HG02840 (cell line): ENCODE results near the gene TLL1.

Experiments used
- ATAC-seq: cut with Tn5 transposase; IDR thresholded peaks from one replicate; pipeline ENCODE4 v1.9.1; 2021; ENCODE audit warnings: mild to moderate bottlenecking, moderate library complexity, moderate number of reproducible peaks; ENCODE audit not compliant: unreplicated experiment, low FRiP score

Gene TLL1

DNA sequence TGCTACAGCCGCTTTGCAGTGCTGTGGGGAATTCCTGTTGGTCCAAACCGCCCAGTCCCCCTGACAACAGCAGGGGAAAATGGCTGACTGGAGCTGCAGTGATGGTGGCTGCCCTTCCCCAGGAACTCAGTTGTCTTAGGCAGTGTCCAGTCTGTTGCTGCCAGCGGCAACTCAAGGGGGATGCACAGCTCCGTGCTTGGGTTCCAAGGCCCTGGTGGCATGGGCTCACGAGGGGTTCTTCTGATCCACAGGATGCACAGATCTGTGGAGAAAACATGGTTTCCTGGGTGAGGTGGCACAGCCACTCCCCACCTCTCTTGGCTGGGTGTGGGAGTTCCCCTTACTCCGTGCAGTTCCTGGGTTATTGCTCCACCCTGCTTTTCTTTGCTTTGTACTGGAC lies 261.2 kb downstream of the TLL1 start:
- ATAC-seq: no peak

DNA sequence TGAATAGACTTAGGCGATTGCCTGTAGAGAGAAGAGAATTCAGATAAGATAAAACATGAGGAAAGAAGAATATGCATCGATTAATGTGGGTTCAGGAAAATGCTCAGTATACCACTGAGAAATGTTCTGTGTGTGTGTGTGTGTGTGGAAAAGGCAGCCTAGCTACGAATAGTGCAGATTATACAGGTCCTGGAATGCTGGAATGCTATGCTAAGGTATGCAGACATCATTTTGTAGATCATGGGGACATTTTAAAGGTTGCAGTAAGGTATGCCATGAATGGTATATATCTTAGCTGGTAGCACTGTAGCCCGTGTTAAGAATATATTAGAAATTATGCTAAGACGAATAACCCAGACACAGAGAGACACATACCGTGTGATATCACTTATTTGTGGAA lies 267.9 kb downstream of the TLL1 start:
- no peak for ATAC-seq

DNA sequence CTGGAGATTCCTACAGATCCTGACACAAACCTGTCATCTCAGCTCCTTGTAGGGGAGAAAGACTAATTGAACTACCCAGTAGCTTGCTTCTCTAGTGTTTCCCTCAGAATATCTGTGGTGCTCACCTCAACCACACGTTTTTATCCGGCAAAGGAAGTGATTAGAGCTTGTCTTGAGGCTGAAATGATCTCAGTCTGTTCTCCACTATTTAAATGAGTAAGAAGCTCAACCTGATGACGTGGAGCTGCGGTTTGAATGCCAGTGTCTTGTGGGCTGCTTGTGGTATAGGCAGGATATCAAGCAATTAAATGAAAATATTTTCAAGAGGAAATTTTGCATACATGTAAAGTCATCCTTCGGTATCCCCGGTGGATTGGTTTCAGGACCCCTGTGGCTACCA lies 270.2 kb downstream of the TLL1 start:
- no peak for ATAC-seq

DNA sequence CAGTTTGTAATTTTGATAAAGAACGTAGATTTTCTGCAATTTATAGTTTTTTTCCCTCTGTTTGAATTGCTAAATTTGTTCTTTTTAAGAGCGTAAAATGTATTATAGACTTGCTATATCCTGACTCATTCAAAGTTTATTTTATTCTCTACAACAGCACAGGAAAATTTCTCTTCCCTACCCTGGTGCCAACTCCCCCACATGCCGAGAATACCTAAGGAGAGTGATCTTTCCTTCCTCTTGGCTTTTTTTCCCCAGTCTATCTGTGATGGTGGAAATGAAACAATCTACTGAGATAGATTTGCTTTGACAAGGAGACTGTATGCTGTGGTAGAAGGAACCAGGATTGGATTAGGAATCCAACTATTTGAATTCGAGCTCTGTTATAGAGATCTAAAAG lies 271.6 kb downstream of the TLL1 start:
- no peak for ATAC-seq

DNA sequence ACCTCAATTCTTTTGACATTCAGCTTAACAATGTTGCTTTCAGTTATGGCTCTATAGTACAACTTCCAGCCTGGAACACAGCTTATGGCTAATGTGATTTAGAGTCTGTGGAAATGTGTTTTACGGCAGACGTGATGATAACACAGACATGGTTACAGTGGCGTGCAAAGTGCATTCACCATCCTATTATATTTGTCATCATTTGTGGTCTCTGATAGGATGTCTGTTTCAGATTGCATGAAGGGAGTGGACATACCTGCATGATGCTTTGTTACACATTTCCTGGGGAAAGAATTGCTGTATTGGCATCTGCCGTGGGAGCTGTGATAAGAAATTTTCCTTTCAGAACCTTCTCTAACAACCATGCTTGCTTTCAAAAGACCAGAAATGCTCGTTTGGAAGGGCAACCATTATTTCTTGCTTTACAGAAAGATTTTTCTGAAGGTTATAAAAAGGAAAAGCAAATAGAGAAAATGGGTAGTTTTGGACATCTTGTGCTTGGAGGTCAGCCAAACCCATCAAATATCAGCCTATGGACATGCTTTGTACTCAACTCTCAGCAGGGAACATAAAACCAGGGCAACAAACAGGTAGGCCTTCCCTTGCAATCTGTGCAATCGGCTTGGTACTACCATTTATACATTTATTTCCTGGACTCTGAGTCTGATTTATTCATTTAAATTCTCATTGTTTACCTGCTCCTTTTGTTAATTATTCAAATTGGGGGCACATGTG lies 273.9 kb downstream of the TLL1 start:
- no peak for ATAC-seq
